Activated naive CD8-positive, alpha-beta T cell treated with anti-CD3 and anti-CD28 coated beads, Interleukin-2, amount 50 U/mL, for 16 hours (primary cell): ENCODE data around the gene CDC34.

Source experiments
- DNase-seq: peaks from one replicate; pipeline ENCODE4 v3.0.0-alpha.2; 2020; ENCODE audit warnings: low read depth, low spot score

The CDC34 gene

DNA sequence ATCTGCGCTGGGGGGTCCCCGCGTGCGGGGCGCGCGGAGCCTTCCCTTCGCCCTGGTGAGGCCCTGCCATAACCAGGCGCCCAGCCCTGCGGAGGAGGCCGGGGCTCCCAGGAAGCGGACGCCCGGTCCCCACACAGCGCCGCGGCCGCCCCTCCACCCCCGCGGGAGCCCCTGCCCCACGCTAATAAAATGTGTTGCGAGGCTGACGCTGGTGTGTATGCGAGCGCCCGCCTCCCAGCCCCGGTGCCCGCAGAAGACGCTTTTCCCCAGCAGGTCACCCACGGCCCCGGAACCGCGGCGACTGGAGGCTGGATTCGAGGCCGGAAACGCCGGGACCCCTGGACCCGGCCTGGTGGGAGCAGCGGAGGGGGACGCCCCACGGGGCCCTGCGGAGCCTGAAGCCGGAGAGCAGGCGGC, 12.1 kb upstream of the CDC34 start:
- DNase-seq, result no peak

DNA sequence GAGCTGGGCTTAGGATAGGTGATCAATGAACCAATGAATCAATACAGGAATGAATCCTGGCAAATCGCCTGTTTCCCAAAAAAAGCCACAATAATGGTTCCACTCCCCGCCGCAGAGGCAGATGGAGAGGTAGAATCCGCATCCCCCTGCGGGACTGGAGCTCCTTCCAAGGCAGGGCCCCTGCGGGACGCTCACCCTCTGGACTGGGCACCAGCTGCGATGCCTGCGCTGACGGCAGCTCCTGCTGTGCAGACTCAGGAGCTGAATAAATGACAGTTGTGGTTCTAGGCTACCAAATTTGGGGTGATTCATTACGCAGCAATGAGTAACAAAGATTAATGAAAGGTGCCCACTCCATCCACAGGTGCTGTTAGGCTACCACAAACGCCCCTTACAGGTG, 8.8 kb upstream of the CDC34 start:
- DNase-seq, result no peak

DNA sequence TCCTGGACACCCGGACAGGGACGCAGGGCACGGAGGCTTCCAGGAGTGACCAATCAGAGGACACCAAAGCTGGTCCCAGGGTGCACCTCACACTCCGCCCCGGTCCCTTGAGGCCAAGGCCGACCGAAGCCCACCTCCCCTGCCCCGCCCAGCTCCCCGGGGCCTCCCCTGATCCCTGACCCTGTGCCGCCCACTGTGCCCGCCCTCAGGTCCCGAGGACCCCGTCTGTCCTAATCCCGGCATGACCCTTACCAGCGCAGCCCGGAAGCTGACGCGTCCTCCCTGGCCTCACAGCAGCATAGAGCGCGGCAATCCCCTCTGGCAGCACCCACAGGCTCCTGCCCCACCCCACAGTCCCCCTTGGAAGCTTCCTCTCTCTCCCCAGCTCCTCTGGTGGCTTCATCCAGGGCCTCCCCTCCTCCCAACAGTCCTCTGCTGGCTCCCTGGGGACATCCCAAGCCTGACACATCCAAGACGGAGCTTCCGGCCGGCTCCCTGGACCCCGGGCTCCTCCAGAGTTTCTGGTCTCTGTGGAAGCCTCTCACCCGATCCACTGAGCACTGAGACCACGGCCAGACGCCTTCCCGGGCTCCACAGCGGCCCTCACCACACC, 7.4 kb upstream of the CDC34 start:
- no peak for DNase-seq

DNA sequence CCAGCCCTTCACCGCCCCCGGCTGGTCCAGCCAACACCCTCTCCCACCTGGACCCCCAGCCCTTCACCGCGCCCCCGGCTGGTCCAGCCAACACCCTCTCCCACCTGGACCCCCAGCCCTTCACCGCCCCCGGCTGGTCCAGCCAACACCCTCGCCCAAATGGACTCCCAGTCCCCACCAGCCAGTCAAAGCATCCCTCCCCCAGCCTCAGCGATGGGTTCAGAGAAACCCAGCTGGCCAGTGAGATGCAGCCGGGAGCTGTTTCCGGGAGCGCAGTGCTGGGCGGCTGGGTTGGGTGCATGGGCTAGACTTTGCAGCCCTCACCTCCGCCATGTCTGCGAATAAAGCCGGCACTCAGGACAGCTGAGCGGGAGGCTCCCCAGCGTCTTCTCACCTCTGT, 6.5 kb upstream of the CDC34 start:
- no peak for DNase-seq

DNA sequence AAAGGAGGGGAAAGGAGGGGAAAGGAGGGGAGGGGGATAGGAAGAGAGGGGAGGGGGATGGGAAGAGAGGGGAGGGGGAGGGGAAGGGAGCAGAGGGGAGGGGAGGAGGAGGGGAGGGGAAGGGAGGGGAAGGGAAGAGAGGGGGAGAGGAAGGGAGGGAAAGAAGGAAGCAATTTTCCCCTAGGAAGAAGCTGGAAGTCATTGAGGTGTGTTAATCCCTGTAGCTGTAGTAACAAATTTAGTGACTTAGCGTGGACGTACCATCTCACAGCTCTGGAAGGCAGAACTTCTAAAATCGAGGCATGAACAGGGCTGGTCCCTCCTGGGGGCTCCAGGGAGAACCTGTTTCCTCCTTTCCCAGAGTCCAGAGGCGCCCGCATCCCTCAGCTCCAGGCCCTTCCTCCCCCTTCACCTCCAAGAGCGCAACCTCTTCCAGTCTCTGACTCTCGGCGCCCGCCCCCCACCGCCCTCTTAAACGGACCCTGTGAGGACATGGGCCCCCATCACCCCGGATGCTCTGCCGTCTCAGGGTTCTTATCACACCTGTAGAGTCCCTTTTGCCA, 5.6 kb upstream of the CDC34 start:
- DNase-seq, result no peak

DNA sequence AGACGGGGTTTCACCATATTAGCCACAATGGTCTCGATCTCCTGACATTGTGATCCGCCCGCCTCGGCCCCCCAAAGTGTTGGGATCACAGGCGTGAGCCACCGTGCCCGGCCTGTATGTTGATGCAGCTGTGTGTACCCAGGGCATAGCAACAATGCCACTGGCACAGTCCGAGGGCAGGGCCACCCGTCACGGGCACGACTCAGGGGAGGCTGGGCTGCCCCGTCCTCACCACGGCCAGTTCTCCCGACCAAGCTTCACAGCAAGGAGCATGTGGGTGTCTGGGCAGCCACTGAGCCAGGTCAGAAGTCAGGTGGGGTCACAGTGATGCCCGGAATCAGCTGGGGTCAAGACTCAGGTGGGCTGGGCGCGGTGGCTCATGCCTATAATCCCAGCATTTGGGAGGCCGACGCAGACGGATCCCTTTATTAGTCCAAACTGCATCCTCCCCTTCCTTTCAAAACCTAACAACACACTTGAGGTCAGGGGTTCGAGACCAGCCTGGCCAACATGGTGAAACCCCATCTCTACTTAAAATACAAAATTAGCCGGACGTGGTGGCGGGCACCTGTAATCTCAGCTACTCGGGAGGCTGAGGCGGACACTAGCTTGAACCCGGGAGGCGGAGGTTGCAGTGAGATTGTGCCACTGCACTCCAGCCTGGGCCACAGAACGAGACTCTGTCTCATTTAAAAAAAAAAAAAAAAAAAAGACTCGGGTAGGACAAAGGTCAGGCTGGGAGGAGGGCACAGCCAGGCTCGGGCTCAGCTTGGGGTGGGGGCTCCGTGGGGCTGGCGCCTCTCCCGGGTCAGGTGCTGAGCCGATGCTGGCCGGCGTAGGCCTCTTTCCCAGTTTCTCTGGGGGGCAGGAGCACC, 1.2 kb upstream of the CDC34 start:
- no peak for DNase-seq

DNA sequence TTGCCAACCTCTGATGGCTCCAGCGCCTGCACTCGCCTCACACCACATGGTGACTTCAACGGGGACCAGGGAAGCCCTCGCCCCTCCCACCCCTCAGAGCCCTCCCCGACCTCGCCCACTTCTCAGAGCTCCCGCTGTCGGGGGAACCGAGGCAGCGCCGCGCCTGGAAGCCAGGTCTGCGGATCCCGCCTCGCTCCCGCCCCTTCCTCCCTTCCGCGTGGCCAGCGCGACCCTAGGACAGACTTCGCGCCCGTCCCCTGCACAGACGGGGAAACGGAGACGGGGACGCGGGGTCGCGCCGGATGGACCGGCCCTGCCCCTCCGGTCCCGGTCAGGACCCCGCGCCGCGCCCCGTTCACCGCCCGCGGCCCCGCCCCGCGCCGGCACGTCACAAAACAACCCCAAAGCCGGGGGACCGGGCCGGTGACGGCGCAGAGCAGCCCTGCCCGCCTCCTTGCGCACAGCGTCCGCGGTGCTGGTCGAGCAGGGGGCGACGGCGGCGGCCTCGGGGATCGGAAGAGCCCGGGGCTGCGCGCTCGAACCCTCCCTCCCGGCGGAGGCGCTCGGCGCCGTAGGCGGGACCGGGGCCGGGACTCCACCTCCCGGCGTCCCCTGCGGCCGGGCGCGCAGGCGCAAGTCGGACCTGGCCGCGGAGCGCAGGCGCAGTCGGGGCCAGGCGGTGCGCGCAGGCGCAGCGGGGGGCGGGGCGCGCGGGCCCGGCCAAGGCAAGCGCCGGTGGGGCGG, 379 bp upstream of the CDC34 start:
- DNase-seq, result peak; percentile 69

DNA sequence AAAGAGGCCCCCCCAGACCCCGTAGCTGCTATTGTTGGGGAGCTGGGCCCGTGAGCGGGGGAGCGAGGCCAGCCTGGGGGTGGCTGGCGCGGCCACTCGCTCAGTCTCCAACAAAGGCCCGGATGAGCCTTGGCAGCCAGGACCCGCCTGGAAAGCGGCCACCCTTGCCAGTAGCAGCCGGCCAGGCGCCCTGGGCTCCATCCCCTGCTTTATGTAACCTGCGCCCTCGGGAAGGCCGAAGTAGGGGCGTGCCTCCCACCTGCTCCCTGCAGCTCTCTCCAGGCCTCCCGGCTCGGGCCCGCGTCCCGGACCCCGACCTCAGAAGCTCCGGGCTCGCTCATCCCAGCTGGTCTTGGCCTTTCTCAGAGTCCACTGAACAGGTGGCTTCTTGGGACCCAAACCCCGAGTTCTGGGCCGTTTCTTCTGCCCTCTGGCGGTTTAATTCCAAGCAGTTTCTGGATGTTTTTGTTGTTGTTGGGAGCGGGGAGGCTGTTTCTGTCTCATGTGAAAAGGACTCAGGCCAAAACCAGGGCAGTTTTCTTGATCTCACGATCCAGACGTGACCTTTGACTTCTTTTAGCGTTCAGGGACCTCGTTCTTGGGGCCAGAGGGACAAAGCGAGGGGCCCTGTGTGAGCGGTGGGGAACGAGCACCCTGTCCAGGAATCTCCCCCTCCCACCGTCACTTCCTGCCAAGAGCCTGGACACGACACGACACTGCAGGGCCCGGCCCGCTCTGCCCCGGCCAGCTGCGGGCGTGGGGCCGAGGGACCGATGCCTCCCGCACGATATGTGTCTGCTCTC, 1.2 kb downstream of the CDC34 start:
- DNase-seq, result no peak

DNA sequence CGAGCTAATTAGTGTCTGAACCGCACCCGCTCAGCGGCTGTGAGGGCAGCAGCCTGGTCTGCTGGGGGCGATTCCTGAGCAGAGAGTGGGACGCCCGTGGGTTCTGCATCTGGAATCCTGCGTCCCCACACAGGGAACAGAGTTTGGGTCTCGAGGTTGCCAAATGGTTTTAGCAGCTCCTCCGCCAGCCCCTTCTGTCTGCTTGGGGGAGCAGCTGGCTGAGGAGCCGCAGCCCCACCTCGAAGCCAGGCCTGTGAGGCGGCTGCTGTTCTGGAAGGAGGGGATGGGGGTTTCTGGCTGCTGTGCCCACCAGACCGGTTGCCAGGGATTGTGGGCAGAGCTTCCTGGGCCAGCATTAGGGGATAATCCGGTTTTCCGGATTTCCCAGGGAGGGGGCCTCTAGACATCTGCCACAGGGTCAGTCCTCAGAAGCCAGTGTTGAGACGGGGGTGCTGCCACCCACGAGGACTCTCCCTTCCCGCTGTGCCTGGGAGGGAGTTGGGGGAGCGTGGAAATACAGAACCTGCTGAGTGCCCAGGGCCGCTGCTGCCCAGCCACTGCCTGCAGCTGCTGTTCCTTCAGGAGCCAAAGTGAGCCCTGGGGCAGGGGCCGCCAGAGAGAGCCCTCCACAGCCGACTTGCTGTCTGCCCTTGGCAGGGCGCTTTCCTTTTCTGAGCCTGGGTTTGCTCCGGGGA, 2.0 kb downstream of the CDC34 start:
- no peak for DNase-seq

DNA sequence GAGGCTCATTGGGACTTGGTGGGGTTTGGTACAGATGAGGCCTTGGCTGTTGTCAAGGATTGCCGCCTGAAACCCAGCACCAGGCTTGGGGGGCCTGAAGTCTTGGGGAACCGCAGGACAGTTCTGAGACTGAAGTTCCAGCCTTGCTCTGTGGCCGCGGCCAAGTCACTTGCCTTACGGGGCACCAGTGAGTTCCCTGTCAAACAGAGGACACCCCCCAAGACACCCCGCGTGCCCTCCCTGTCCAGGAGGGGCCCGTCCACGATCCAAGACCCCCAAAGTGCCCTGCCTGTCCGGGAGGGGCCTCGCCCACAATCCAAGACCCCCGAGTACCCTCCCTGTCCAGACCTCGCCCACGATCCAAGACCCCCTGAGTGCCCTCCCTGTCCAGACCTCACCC, 2.5 kb downstream of the CDC34 start:
- DNase-seq, result no peak

DNA sequence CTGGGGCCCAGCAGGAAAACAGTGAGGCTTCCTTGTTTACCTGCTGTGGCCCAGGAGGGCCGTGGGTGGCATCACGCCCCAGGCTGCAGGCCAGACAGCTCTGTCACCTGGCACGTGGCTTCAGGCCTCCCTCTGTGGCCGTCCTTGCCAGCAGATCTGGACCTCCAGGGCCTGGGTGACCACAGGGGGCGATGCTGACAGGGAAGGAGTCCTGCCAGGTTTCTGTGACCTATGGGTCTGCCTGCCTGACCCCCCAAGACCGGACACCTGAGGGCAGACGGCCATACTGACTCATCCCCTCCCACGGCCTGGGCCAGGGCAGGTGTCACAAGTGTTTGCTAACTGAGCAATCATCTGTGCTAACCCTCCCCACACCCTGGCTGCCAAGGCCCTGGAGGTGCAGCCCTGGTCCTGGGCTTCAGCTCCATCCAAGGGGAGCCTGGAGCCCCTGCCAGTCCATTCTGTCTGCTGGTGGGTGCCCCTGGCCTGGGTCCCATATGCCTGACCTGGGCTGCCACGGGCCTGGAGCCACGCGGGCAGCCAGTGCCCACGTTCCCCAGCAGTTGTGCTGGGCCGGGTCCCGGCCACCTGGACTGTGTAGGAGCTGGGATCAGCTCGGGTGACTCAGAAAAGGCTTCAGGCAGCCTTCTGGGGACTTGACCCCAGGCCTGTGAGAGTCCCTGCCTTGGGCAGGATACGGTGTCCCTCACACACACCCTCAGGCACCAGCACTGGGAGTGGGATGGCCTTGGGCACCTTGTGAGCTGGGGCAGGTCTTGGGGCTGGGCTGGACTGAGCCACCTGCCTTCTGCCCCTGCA, 3.7 kb downstream of the CDC34 start:
- no peak for DNase-seq

DNA sequence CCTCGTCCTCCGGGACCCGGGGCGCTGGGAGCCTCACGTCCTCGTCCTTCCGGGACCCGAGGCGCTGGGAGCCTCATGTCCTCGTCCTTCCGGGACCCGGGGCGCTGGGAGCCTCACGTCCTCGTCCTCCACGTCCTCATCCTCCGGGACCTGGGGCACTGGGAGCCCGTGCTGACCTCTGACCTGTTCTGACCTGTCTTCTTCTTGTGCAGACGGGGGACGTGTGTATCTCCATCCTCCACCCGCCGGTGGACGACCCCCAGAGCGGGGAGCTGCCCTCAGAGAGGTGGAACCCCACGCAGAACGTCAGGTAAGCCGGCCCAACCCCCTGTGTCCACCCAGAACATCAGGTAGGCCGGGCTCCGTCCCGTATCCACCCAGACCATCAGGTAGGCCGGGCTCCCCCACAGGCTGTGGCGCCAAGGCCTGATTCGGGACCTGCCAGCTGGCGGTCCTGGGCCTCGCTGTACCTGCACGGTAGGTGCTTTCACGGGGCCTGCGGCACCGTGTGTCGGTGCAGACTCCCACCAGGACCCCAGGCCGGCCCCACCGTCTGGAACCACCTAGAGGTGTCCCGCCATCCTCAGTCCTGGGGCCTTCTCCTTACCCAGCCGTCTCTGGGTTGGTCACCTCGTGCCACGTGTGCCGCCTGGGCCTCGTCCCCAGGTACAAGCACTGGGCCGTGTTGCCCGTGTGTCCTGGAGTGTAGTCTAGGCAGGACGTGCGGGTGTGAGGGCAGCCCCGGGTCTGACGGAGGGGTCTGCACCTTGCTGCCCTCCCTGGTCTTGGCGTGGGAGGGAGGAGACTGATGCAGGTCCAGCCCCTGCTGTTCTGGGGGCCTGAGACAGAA, 4.7 kb downstream of the CDC34 start:
- DNase-seq, result no peak

DNA sequence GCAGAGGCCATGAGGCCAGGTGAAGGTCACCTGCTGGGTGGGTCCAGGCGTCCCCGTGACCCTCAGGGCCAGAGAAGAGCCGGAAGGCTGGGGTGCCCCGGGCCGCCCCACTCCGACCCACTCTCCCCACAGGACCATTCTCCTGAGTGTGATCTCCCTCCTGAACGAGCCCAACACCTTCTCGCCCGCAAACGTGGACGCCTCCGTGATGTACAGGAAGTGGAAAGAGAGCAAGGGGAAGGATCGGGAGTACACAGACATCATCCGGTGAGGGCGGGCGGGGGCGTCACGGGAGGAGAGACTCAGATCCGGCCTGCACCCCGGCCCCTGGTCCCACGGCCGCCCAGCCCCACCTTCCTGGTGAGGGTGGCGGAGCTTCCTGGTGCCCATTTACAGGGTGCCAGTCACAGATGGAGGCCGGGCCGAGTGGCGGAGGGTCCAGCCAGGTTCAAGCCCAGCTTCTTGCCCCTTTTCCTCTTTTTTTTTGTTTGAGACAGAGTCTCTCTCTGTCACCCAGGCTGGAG, 5.4 kb downstream of the CDC34 start:
- DNase-seq, result no peak

DNA sequence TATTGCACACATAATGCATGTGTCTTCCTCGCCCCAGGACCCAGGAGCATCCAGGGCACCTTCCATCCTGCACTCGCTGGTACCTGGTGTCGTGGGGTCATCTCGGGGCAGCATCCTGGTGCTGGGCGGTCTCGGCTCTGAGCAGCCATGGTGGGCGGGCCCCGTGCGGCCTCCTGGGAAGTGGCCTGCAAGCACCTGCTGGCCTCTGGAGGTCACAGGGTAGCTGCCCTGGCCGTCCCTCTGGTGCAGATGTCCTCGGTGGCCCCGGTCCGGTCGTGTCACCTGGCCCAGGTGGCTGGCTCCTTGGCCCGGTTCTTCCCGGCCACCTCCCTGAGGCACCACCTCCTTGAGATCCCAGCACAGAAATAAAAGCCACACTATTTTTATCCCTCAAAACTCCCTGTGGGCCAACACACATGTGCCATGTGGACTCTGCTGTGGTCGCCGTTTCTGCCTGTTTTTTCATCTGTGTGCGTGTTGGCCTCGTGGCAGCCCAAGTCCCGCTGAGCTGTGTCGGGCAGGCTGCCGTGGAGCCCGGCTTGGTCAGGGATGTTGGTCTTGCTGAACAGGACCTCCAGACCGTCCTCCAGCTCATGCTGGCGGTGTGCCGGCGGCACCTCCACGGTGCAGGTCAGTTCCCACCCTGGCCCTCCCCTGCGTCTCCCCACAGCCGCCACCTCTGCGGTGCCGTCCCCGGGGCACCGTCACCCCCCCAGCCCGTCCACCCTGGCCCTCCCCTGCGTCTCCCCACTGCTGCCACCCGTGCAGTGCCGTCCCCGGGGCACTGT, 7.3 kb downstream of the CDC34 start:
- no peak for DNase-seq

DNA sequence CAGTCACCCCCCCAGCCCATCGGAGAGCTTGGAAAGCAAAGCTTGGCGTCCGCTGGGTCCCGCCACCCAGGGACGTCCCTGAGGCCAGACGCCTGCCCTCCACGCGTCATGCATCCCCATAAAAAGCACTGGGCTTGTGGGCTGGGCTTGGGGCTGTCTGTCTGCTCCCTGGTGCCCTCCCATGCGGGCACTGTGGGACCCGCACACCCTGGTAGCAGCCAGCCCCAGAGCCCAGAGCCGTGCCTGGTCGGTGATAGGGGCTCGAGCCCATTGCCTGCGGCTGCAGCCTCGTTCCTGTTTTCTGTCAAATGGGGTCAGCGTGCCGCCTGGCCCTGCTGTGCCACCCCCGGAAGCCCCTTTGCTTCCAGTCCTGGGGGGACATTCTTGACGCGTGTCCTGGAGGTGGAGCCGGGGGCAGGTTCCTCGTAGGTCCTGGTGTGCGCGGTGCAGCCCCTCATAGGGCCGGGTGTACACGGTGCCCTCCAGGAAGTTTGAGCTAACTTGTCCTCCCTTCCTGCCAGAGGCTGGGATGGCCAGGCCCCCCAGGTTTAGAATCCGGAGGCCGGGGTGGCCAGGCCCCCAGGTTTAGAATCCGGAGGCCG, 8.0 kb downstream of the CDC34 start:
- no peak for DNase-seq

DNA sequence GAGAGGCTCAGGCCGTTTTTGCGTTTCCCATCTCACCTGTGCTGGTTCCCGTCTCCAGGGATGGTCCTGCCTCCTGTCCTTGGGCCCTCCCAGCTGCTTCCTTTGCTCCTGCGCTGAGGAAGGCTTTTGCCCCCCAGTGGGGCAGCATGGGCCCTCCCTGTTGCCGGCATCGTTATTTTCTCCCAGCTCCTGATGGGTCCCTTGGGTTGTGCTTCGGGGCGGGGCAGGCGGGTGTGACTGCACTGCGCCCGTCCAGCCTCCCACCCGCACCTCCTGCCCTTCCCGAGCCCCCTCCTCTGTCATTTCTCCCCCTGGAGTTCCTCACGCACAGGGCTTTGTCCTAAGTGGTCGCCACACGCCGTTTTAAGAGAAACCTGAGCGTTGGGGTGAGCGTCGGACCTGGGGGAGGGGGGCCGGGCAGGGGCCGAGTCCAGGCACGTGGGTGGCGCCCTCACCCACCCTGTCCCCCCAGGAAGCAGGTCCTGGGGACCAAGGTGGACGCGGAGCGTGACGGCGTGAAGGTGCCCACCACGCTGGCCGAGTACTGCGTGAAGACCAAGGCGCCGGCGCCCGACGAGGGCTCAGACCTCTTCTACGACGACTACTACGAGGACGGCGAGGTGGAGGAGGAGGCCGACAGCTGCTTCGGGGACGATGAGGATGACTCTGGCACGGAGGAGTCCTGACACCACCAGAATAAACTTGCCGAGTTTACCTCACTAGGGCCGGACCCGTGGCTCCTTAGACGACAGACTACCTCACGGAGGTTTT, 9.5 kb downstream of the CDC34 start:
- no peak for DNase-seq

DNA sequence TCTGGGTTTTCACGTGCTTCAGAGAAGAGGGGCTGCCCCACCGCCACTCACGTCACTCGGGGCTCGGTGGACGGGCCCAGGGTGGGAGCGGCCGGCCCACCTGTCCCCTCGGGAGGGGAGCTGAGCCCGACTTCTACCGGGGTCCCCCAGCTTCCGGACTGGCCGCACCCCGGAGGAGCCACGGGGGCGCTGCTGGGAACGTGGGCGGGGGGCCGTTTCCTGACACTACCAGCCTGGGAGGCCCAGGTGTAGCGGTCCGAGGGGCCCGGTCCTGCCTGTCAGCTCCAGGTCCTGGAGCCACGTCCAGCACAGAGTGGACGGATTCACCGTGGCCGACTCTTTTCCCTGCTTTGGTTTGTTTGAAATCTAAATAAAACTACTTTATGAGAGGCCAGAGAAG, 10.1 kb downstream of the CDC34 start:
- DNase-seq, result no peak
